SK-N-MC (cell line): ENCODE results near the gene GZMA.
A peak's percentile ranks its signal among the peaks of the same experiment; 100 is the strongest.

Source experiments
- DNase-seq: peaks from one replicate; pipeline ENCODE4 v3.0.0-alpha.2; 2011; ENCODE audit warnings: low read depth, low spot score
- H3K27ac ChIP-seq: fragments of 200-600 bp; sonication (generic); 2 replicates; pipeline ENCODE4 v1.5.1; 2016; ENCODE audit warnings: mixed run types
- H3K36me3 ChIP-seq: fragments of 200-600 bp; sonication (generic); 2 replicates; pipeline ENCODE4 v1.6.1; 2017; ENCODE audit warnings: antibody characterized with exemption, low read length, mixed read lengths; ENCODE audit not compliant: insufficient read depth
- H3K4me3 ChIP-seq: fragments of 200-600 bp; sonication (generic); 2 replicates; pipeline ENCODE4 v1.5.1; 2016
- H3K9ac ChIP-seq: fragments of 200-600 bp; sonication (generic); 2 replicates; pipeline ENCODE4 v1.8.0; 2017; ENCODE audit warnings: mixed run types, mixed read lengths; ENCODE audit not compliant: insufficient read length
- H3K9me3 ChIP-seq: fragments of 200-600 bp; sonication (generic); 2 replicates; pipeline ENCODE4 v1.6.1; 2017; ENCODE audit warnings: low read depth, mild to moderate bottlenecking, antibody characterized with exemption, low read length, moderate library complexity, mixed read lengths
- EZH2 ChIP-seq: fragments of 200-600 bp; sonication (generic); IDR thresholded peaks from one replicate; pipeline ENCODE4 v1.6.1; 2017; ENCODE audit warnings: antibody characterized with exemption
- FOXP2 ChIP-seq: optimal IDR thresholded peaks from 2 replicates; pipeline ENCODE3; 2011; ENCODE audit warnings: mild to moderate bottlenecking, moderate library complexity; ENCODE audit not compliant: insufficient read depth; ENCODE audit errors: extremely low read length, control extremely low read depth
- POLR2AphosphoS5 ChIP-seq: IDR thresholded peaks from 2 replicates; pipeline ENCODE4 v1.6.1; 2012; ENCODE audit warnings: mild to moderate bottlenecking, low read depth, low read length, borderline replicate concordance

GZMA gene

GRCh38 chr5:55134053-55134722 is 31.7 kb downstream of the GZMA start:
- Histone ChIP-seq H3K4me3 (no peak overlapping the region), H3K9ac (no peak overlapping the region), H3K36me3 (no peaks in the 10 kb centered on the region), H3K27ac (no peak overlapping the region), H3K9me3 (no peaks in the 10 kb centered on the region)
- TF ChIP-seq POLR2AphosphoS5, result no peak
- TF ChIP-seq EZH2, result no peak
- no peak for TF ChIP-seq FOXP2
- no peak for DNase-seq

- H3K36me3 ChIP-seq, result no peaks in the 10 kb centered on the region
- TF ChIP-seq EZH2 (no peak), POLR2AphosphoS5 (no peak), FOXP2 (no peak)
- no peaks in the 10 kb centered on the region for H3K9me3 ChIP-seq
- no peak overlapping the region for H3K9ac ChIP-seq
- peak overlapping the region; percentile 55; the same call in 1 of the 2 replicates for H3K27ac ChIP-seq
- H3K4me3 ChIP-seq, result no peak overlapping the region
- DNase-seq, result peak; percentile 59
These were observed 34.1 kb downstream of the GZMA start for GRCh38 chr5:55136521-55136920.

- no peak for TF ChIP-seq EZH2
- no peak for TF ChIP-seq POLR2AphosphoS5
- no peak for TF ChIP-seq FOXP2
- no peak overlapping the region for H3K4me3 ChIP-seq
- no peak for DNase-seq
- no peak overlapping the region for H3K9ac ChIP-seq
- H3K36me3 ChIP-seq, result no peaks in the 10 kb centered on the region
- no peak overlapping the region for H3K27ac ChIP-seq
- H3K9me3 ChIP-seq, result no peaks in the 10 kb centered on the region
These were observed 38.6 kb downstream of the GZMA start for GRCh38 chr5:55140908-55141665.

- H3K9ac ChIP-seq, result no peak overlapping the region
- H3K36me3 ChIP-seq, result no peaks in the 10 kb centered on the region
- H3K4me3 ChIP-seq, result no peak overlapping the region
- TF ChIP-seq EZH2, result no peak
- no peak for TF ChIP-seq FOXP2
- TF ChIP-seq POLR2AphosphoS5, result no peak
- no peak overlapping the region for H3K27ac ChIP-seq
- no peaks in the 10 kb centered on the region for H3K9me3 ChIP-seq
- no peak for DNase-seq
These were observed 39.7 kb downstream of the GZMA start for GRCh38 chr5:55141945-55142690.

- Histone ChIP-seq H3K9ac (no peak overlapping the region), H3K9me3 (no peaks in the 10 kb centered on the region), H3K4me3 (no peak overlapping the region), H3K36me3 (no peaks in the 10 kb centered on the region), H3K27ac (no peak overlapping the region)
- TF ChIP-seq POLR2AphosphoS5, result no peak
- no peak for TF ChIP-seq EZH2
- no peak for TF ChIP-seq FOXP2
- DNase-seq, result no peak
These were observed 41.2 kb downstream of the GZMA start for GRCh38 chr5:55143624-55144023.

DNA sequence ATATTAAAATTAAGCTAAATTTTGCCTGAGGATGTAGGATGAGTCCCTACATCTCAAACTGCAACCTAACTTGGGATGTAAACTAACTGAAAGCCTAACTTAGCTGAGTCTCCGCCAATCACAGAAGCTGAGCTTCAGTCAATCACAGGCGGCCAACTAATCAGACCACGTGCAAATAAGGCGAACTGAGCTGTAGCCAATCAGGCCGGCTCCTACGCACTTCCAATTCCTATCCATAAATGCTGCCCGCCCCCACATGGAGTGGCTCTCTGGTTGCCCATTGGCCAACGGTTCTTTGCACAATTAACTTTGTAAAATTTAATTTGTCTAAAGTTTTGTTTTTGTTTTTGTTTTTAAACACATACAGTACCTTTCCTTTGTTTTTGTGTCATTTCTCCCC is 43.6 kb downstream of the GZMA start:
- no peak for DNase-seq
- H3K9me3 ChIP-seq, result no peaks in the 10 kb centered on the region
- no peak overlapping the region for H3K27ac ChIP-seq
- peak overlapping the region; percentile 51 for H3K4me3 ChIP-seq
- H3K9ac ChIP-seq, result no peak overlapping the region
- H3K36me3 ChIP-seq, result no peaks in the 10 kb centered on the region
- TF ChIP-seq FOXP2 (no peak), EZH2 (no peak), POLR2AphosphoS5 (no peak)

GRCh38 chr5:55146543-55147151 is 44.2 kb downstream of the GZMA start:
- DNase-seq, result peak; percentile 88
- TF ChIP-seq POLR2AphosphoS5 (no peak), FOXP2 (no peak), EZH2 (no peak)
- Histone ChIP-seq H3K9me3 (no peaks in the 10 kb centered on the region), H3K36me3 (no peaks in the 10 kb centered on the region), H3K27ac (no peak overlapping the region), H3K4me3 (peak overlapping the region; percentile 51), H3K9ac (no peak overlapping the region)
